UCSD-AML1 (cell line): Measurements from ENCODE around the gene SLC35F4.
"Not testable (repeated sequence)": the region's sequence is repeated elsewhere in the genome, so short reads cannot be mapped to it uniquely, and the experiment has no call there.

ENCODE experiments used
- DNase-seq: peaks from one replicate; lab custom pipeline; 2025; ENCODE audit not compliant: unreplicated experiment; lab: John Stamatoyannopoulos, UW

SLC35F4 gene

DNA sequence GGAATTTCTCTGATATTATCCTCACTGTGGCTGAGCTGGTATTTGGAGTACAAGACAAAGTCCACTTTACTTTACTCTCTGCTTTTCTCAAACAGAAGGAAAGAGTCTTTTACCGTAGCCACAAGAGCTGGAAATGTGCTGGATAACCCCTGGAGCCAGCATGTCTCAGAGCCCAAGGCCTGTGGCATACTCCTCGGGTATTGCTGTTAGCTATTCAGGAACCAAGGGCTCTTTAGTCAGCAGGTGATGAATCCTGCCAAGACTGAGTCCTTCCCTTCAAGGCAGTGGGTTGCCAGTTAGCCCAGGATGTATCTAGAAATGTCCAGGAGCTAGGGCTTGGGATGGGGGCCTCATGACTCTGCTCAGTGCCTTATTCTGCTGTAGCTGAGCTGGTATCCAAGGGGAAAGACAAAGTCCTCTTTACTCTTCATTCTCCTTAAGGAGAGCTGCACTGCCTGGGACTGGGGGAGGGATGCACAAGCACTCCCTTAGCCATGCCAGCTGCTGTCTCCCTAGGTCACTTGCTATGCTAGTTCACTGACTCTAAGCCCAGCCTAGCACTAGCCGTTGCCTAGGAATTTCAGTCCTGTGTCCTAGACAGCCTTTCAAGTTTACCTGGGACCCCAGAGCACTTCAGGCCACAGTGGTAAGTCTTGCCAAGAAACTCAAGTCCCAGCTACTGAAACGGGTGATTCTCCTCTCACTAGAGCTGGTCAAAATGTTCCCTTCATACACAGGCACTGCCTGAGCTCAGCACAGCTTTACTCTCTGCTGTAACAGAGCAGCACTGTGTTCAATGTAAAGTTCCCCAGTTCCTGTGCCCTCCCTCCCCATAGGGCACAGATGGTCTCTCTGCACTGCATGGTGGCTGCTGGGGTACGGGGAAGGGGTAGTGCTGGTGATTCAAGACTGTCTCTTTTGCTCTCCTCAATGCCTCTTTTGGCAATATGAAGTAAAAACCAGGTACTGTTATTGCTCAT is 136.4 kb downstream of the SLC35F4 start:
- no peak for DNase-seq

- no peak for DNase-seq
Observed at GRCh38 chr14:57725399-57726077, 140.4 kb downstream of the SLC35F4 start.

- not testable (repeated sequence) for DNase-seq
Observed at GRCh38 chr14:57722141-57722540, 143.8 kb downstream of the SLC35F4 start.

DNA sequence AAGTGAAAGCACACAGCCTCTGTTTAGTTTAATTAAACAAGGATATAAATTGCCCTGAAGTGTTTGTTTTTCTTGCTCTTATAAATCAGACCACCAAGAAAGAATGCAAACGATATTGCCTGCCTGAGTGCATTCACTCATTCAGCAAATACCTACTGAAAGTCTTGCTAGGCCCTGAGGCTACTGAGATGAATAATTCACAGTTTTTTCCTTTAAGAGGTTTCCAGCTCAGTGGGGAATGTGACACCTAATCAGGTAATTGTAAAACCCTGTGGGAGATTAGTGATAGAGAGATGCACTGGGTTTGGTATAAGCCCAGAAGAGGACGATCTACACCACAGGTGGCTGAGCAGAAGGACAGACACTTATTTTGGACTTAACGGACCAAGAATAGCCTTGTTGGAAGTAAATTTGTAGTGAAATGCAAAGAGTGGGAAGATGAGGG is 151.4 kb downstream of the SLC35F4 start:
- DNase-seq = no peak

- DNase-seq = no peak
Observed at GRCh38 chr14:57712698-57713097, 153.2 kb downstream of the SLC35F4 start.

DNA sequence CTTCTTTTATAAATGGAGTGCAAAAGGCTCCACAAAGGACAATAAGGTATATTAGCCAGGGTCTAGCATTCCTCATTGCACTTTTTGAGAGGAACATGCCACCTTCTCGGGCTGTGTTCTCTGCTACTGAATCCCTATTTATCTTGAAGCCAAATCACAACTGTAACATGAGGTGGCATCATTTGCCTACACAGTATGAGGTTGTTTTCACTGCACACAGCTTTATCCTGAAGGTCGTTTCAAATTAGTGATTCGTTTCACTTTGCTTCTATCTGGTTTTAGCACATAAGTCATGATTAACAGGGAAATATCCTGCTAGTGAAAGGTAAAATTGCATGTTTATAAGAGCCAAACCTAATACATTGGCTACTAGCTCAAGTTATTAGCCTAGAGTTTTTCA is 153.8 kb downstream of the SLC35F4 start:
- DNase-seq = no peak

DNA sequence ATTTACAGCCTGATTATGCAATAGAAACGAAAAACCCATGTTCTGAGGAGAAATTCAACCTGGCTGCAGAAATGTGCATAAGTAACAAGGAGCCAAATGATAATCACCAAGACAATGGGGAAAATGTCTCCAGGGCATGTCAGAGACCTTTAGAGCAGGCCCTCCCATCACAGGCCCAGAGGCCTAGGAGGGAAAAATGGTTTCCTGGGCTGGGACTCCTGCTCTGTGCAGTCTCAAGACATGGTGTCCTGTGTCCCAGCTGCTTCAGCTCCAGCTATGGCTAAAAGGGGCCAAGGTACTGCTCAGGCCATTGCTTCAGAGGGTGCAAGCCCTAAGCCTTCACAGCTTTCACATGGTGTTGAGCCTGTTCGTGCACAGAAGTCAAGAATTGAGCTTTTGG is 156.0 kb downstream of the SLC35F4 start:
- no peak for DNase-seq

GRCh38 chr14:57709086-57709485 is 156.8 kb downstream of the SLC35F4 start:
- DNase-seq = not testable (repeated sequence)

GRCh38 chr14:57707219-57707618 is 158.7 kb downstream of the SLC35F4 start:
- DNase-seq = no peak

GRCh38 chr14:57704763-57705162 is 161.1 kb downstream of the SLC35F4 start:
- no peak for DNase-seq

- DNase-seq = no peak
Observed at GRCh38 chr14:57699947-57700346, 165.9 kb downstream of the SLC35F4 start.

DNA sequence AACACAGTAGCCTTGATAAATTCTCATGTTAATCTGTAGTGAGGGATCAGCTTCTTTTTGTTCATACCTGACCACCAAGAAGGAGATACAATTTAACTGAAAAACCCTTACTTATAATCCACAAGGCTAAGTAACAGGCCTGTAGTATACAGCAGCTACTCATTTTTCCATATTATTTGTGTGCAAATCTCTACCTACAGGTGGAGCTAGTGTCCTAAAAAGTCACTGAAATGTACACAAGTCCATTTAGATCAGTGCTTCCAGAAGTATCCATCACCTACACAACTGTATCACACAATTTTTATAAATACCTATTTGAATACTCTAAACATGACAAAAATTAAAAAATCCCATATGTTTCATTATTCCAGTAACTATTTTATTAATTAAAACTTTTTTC is 173.2 kb downstream of the SLC35F4 start:
- no peak for DNase-seq

GRCh38 chr14:57687416-57687815 is 178.5 kb downstream of the SLC35F4 start:
- no peak for DNase-seq

DNA sequence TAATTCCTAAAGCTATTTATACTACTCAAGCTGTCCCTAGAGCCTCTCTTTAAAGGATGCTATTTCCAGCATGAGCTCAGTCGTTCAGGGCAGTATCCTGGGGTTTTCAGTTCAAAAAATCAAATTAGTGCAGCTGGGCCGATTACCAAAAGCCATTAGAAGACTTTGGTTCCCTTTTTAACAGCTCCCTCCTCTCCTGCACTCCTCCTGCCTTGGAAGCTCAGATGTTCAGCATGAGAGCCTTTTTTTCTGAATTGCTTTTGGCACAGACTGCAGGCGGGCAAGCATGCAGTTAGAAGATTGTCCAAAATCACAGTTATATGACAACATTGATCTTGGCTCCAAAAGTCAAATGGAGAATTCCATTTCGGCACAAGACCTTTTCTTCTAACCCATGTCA is 179.6 kb downstream of the SLC35F4 start:
- DNase-seq = no peak

GRCh38 chr14:57671021-57671420 is 194.9 kb downstream of the SLC35F4 start:
- no peak for DNase-seq

GRCh38 chr14:57660208-57660607 is 205.7 kb downstream of the SLC35F4 start:
- no peak for DNase-seq

DNA sequence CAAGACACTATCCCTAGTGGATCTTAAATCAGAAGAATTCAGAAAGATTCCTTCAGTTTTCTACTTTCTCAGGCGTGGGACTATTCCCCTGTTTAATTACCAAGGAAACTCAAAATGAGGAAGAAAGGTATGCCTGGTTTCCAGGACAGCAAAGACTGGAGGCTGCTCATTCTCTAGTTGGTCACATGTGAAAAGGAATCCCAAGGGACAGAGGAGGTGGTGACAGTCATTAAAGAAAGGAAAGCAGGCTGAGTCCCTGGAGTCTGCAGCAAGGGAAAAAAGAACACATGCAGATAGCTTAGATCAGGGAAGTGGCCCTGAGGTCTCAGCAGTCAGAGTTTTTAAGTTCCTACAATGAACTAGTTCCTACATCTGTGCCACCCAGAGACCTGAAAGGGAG is 206.8 kb downstream of the SLC35F4 start:
- no peak for DNase-seq

DNA sequence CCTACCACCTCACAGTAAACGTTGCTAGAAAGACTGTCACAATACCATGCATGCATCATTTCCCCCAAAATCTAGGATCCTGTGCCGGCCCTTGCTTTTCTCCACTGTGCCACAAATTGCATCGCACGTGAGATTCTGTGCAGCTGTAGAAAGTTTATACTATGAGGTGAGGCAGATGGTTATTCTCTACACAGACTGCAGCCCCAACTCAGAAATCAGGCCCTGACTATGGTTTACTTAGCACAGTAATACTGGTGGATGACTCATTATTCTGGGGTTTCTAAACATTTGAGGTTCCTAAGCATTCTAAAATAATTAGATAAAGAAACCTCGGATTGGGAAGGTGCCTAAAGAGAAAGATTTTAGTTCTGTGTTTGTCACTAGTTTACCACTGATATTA is 208.4 kb downstream of the SLC35F4 start:
- DNase-seq = no peak

GRCh38 chr14:57656853-57657252 is 209.0 kb downstream of the SLC35F4 start:
- no peak for DNase-seq

DNA sequence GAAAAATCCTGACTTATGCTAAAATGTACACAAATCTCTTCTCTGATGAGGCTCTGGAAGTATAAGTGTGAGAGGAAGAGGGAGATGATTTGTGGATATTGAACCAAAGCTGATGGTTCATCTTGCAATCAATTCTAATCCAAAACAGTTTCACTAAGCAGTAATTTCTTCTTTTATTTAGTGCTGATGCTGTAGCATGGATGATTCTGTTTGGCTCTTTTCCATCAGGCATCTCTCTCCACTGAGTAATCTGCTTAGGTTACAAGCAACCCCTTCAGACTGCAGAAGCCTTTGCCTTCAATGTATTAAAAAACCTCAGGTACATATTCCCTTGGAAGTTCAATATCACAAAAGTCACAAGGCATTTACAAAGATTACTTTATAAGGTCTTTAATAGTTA is 213.1 kb downstream of the SLC35F4 start:
- DNase-seq = no peak

DNA sequence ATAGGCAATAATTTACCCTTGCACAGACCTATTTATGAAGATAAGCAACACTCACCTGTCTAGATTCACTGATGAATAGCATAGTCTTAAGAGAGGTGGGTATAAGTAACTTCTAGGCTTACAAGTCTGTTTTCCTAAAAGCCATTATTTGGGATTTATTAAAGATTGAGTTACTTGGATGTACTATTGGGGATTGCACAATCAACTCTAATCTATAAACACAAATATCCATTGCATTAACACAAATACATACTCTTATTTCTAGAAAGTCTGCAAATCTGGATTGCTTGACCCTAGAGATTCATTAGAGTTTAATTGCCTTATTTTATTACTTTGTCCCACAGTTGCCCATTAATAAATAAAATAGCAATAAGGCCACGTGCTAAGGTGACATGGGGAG is 224.1 kb downstream of the SLC35F4 start:
- DNase-seq = no peak

DNA sequence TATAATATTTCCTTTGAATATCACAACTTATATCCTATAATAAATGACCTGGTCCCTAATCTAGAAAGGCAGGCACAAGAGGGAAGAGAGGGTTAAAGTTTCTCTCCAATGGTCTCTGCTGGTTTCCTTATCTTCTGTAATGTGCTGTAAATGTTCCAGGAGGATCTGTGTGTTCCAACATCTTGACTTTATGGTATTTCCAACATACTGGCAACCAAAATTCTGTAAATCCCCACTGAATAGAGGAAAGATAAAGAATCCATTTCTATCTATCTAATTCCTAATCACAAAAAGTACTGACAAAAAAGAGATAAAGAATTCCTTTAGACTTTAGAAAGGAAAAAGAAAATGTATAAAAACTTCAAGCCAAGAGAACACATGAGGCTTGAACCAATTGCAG is 225.9 kb downstream of the SLC35F4 start:
- DNase-seq = no peak
